ENCODE measurements around the gene VCL.

DNA sequence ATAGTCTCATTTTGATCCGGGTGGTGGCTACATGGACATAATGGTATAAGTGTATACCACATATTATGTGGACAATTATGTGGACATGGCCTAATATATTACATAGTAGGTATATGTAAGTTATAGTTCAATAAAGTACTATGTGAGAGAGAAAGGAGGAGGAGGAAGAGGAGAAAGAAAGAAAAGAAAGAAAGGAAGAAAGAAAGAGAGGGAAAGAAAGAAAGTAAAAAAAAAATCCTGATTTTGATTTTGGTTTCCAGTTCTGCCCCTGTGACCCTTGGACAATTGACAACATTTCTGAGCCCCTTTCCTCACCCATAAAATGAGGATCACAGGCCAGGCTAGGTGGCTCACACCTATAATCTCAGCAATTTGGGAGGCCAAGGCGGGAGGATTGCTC is 42.2 kb upstream of the VCL start:
- no peak for TF ChIP-seq HDAC6 (IDR thresholded peaks at IDR 0.05; ENCODE audit: low read depth, low read length)
- TF ChIP-seq GTF2F1 (IDR thresholded peaks at IDR 0.05; ENCODE audit: low read depth, low read length): no peak
- TF ChIP-seq, protein P1, sequence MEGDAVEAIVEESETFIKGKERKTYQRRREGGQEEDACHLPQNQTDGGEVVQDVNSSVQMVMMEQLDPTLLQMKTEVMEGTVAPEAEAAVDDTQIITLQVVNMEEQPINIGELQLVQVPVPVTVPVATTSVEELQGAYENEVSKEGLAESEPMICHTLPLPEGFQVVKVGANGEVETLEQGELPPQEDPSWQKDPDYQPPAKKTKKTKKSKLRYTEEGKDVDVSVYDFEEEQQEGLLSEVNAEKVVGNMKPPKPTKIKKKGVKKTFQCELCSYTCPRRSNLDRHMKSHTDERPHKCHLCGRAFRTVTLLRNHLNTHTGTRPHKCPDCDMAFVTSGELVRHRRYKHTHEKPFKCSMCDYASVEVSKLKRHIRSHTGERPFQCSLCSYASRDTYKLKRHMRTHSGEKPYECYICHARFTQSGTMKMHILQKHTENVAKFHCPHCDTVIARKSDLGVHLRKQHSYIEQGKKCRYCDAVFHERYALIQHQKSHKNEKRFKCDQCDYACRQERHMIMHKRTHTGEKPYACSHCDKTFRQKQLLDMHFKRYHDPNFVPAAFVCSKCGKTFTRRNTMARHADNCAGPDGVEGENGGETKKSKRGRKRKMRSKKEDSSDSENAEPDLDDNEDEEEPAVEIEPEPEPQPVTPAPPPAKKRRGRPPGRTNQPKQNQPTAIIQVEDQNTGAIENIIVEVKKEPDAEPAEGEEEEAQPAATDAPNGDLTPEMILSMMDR (IDR thresholded peaks at IDR 0.05 in 2 of 3, conservative IDR thresholded peaks at IDR 0.05 in 1 of 3; ENCODE audit: insufficient read depth in 2 of 3, low read depth in 1 of 3, low read length in 3 of 3): no peak
- no peak for TF ChIP-seq SP1 (CRISPR knock-in tag; IDR thresholded peaks at IDR 0.05)
- TF ChIP-seq, protein P2, sequence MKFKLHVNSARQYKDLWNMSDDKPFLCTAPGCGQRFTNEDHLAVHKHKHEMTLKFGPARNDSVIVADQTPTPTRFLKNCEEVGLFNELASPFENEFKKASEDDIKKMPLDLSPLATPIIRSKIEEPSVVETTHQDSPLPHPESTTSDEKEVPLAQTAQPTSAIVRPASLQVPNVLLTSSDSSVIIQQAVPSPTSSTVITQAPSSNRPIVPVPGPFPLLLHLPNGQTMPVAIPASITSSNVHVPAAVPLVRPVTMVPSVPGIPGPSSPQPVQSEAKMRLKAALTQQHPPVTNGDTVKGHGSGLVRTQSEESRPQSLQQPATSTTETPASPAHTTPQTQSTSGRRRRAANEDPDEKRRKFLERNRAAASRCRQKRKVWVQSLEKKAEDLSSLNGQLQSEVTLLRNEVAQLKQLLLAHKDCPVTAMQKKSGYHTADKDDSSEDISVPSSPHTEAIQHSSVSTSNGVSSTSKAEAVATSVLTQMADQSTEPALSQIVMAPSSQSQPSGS (CRISPR knock-in tag; IDR thresholded peaks at IDR 0.05): no peak
- no peak for TF ChIP-seq KLF13 (tag; IDR thresholded peaks at IDR 0.05; ENCODE audit: borderline replicate concordance, low read depth)
- no peak for TF ChIP-seq ZNF263 (CRISPR knock-in tag; IDR thresholded peaks at IDR 0.05; ENCODE audit: borderline replicate concordance)

Measured in K562 (cell line).